ENCODE results near the gene AFAP1. TPM values are rescaled to one million over a fixed set of nuclear protein-coding genes. Genes with fewer than 3 reads are reported as not detected.

Gene AFAP1
- total RNA-seq, 4 donors from 2014 or later: 4.4 to 16.6 (median 10.7) TPM

DNA sequence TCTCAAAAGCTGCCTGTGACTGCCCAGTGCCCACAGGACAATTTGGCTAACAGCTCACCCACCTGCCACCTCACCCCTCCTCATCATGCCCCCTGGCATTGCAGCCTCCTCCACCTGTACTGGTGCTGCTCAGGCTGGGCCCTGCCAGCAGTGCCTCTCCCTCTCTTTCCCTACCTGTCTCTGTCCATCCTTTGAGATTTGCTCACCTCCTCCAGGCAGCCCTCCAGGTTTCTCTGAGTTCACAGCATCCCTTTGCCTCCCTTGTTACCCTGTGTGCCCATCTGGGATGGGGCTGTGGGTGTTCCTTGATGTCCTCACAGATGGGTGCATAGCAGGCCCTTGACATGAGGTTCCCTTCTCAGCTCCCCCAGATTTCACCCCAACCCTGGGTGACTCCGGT lies 224.9 kb downstream of the AFAP1 start:
- 80 to 100% methylated on average over 1 of the region's 1 CpG for WGBS, 2 donors
- H3K9me3 ChIP-seq: no peaks in the 10 kb centered on the region
- no peak for DNase-seq
- no peak overlapping the region for H3K27ac ChIP-seq
- H3K36me3 ChIP-seq: no peaks in the 10 kb centered on the region
- H3K4me3 ChIP-seq: no peak overlapping the region
- peaks cover 0 to 5% (median 0%) of the 10 kb centered on the region in 3 donors for H3K4me1 ChIP-seq
- TF ChIP-seq POLR2A (IDR thresholded peaks at IDR 0.05): no peak
- TF ChIP-seq, protein P1, sequence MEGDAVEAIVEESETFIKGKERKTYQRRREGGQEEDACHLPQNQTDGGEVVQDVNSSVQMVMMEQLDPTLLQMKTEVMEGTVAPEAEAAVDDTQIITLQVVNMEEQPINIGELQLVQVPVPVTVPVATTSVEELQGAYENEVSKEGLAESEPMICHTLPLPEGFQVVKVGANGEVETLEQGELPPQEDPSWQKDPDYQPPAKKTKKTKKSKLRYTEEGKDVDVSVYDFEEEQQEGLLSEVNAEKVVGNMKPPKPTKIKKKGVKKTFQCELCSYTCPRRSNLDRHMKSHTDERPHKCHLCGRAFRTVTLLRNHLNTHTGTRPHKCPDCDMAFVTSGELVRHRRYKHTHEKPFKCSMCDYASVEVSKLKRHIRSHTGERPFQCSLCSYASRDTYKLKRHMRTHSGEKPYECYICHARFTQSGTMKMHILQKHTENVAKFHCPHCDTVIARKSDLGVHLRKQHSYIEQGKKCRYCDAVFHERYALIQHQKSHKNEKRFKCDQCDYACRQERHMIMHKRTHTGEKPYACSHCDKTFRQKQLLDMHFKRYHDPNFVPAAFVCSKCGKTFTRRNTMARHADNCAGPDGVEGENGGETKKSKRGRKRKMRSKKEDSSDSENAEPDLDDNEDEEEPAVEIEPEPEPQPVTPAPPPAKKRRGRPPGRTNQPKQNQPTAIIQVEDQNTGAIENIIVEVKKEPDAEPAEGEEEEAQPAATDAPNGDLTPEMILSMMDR (IDR thresholded peaks at IDR 0.05): no peak
- H3K27me3 ChIP-seq: peaks cover 0 to 24% (median 0%) of the 10 kb centered on the region in 4 donors
- intact Hi-C loops (cut with DNase I): no loop called here

DNA sequence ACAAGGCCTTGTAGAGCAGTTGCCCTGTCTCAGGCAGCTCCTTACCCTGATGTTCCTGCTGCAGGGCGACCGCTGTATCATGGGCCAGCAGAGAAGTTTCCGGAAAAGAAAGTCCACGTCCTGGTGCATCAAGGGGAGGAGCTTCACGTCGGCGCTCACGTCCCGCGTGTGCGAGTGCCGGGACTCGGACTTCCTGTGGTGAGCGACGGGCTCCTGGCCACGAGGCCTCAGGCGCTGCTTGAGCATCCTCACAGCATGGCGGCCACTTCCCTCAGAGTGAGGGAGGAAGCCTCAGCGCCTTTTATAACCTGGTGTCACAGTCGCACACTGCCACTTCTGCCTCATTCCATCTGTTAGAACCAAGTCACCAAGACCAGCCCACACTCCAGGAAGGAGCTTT lies 225.5 kb downstream of the AFAP1 start:
- H3K9me3 ChIP-seq: no peaks in the 10 kb centered on the region
- no peaks in the 10 kb centered on the region for H3K36me3 ChIP-seq
- no peak overlapping the region for H3K27ac ChIP-seq
- TF ChIP-seq POLR2A (IDR thresholded peaks at IDR 0.05): no peak
- TF ChIP-seq, protein P1 (IDR thresholded peaks at IDR 0.05): no peak
- H3K4me3 ChIP-seq: no peak overlapping the region
- 95 to 100% methylated on average over 1 to 18 of the region's 20 CpGs for WGBS, 2 donors
- no peak for DNase-seq
- peaks cover 0 to 19% (median 0%) of the 10 kb centered on the region in 4 donors for H3K27me3 ChIP-seq
- peaks cover 0 to under 1% (median 0%) of the 10 kb centered on the region in 3 donors for H3K4me1 ChIP-seq
- intact Hi-C loops (cut with DNase I): no loop called here

DNA sequence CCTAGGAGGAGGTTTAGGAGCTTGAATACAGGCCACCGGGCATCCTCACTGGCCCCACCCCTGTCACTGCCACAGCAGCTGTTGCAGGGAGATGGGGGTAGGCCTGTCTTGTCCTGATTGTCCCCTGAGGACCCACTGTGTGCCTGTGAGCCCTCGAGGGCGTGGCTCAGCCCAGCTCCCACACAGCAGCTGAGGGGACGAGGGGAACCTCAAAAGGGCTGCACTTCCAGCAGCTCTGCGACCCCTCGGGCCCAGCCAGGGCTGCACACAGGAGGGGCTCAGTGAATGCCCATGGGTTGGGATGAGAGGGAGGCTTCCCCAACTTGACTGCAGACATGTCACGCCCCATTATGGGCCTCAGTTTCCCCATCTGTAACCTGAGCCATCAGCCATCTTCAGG lies 225.9 kb downstream of the AFAP1 start:
- no peak for DNase-seq
- intact Hi-C loops (cut with DNase I): no loop called here
- 71% methylated on average over 1 of the region's 7 CpGs for WGBS, 2 donors

DNA sequence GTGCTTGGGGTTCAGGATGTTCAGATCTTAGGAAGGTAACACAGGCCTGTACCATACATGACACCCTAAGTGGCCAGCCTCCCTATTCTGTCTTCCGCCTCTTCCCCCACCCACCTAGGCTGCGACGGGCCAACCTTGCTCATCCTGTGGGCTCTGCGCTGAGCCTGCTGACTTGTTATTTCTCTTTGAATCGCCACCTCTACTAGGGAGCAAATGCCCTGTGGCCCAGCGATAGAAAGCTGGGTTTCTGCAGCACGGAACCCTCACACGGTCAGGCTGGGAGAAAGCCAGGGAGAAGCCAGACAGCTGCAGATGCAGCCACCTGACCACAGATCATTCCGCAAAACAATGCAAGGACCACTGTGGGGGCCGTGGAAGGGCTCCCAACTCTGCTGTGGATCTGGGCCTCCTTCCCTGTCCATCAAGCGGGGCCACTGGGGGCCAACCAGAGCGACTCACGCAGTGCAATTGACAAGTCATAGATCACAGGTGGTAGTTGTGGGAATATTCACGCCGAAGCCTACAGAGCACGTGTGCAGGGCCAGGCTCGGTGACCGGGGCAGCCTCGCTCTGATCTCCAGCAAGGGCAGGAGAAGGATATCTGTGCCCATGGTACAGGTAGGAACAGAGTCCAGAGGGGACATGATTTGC lies 227.5 kb downstream of the AFAP1 start:
- Histone ChIP-seq H3K4me1 (no peaks in the 10 kb centered on the region), H3K4me3 (no peak overlapping the region), H3K36me3 (no peaks in the 10 kb centered on the region), H3K27ac (no peak overlapping the region), H3K27me3 (peaks cover 0 to 5% (median 0%) of the 10 kb centered on the region in 4 donors), H3K9me3 (no peaks in the 10 kb centered on the region)
- no peak for DNase-seq
- intact Hi-C loops (cut with DNase I): no loop called here
- WGBS, 2 donors: 88 to 92% methylated on average over 5 to 10 of the region's 19 CpGs
- no peak for TF ChIP-seq POLR2A (IDR thresholded peaks at IDR 0.05)
- TF ChIP-seq, protein P1 (IDR thresholded peaks at IDR 0.05): no peak

More for the DNA sequence above, 225.9 kb downstream of the AFAP1 start:
- no peak overlapping the region for H3K27ac ChIP-seq
- H3K4me1 ChIP-seq: no peaks in the 10 kb centered on the region
- H3K4me3 ChIP-seq: no peak overlapping the region
- TF ChIP-seq POLR2A (IDR thresholded peaks at IDR 0.05): no peak
- TF ChIP-seq, protein P1 (IDR thresholded peaks at IDR 0.05): no peak
- peaks cover 0 to 15% (median 0%) of the 10 kb centered on the region in 4 donors for H3K27me3 ChIP-seq
- H3K36me3 ChIP-seq: no peaks in the 10 kb centered on the region
- no peaks in the 10 kb centered on the region for H3K9me3 ChIP-seq

DNA sequence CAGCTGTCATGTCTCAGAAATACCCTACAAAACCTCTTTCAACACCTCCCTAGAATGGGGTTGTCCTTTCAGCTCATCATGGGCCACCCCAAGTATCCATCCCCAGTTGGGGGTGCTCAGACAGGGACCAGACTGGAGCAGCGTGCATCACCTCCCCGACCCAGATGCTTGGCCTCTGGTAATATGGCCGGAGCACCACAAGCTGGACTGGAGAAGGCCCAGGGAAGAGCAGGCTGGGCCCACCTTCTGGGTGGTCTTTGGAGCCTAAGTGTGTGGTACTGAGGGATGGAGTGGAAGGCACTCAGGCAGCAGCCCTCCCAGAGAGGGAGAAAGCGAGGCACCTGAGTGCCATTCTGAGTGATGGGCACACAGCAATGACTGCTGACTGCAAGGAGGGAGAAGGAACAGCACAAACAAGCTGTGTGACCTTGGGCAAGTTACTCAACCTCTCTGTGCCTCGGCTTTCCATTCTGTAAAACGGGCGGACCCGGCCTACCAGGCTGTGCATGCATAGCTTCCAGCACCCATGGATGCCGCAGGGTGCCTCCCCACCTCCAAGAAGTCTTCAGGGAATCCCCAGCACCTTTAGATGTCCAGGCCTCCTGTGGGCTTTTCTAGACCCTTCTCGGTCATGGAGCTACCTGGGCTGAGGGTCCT lies 228.2 kb downstream of the AFAP1 start:
- intact Hi-C loops (cut with DNase I): no loop called here
- no peak for DNase-seq
- no peak for TF ChIP-seq POLR2A (IDR thresholded peaks at IDR 0.05)
- TF ChIP-seq, protein P1 (IDR thresholded peaks at IDR 0.05): no peak
- no peaks in the 10 kb centered on the region for H3K4me1 ChIP-seq
- H3K9me3 ChIP-seq: no peaks in the 10 kb centered on the region
- H3K27ac ChIP-seq: no peak overlapping the region
- H3K36me3 ChIP-seq: no peaks in the 10 kb centered on the region
- H3K27me3 ChIP-seq: no peaks in the 10 kb centered on the region
- WGBS, 2 donors: 85 to 91% methylated on average over 6 to 7 of the region's 10 CpGs
- H3K4me3 ChIP-seq: no peak overlapping the region

All from esophagus squamous epithelium (tissue), 5 donors.